Lung microvascular endothelial cell (primary cell): ENCODE results near the gene RGS16. TPM values are rescaled to one million over a fixed set of nuclear protein-coding genes. Genes with fewer than 3 reads are reported as not detected.

Experiments used
- DNase-seq, 2 donors: peaks; one replicate each; pipeline versions ENCODE4 v3.0.0 to v3.0.0-alpha.2; 2010; ENCODE audit warnings: low read depth in 2 of 2
- total RNA-seq: library from RNA; depleted of rRNA; stranded (reverse); fragments of >200 nt; gene quantifications from 2 replicates; pipeline ENCODE4 v1.2.1, GENCODE V29; 2014

Gene RGS16
- total RNA-seq, 1 donor from 2014 or later: 1.4 TPM

DNA sequence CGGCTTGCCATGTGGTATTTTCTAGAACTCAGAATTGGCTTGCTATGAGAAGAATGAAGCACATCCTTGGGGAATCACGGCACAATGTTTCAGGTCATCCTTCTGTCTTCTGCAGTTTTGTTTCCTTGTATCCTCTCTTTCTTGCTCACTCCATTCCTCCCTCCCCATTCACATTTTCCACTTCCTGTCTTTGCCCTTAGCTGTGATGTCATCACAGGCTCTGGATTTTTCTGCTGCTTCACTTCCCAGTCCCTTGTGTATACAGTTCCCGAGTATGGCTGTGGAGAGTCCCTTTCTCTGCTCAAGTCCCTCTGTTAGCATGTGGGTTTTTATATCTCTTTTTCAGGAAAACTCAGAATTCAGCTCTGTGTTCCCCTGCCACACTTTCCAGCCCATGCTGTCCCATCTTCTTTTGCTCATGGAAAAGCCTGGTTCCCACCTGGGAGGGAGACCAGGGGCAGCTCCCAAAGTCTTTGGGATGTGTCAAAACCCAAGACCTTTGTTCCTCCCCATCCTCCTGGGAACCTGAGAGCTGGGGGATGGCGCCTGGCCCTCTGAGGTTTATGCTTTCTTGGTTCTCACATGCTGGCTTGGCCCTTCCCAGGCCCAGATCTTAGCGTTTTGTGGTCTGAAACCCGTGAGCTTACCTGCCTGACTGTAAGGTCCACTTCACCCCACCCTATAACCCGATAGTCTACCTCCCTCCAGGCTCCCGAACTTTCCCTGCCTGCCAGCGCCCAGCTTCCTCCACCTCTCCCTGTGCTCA is 4.8 kb upstream of the RGS16 start:
- DNase-seq: peak in 1 of 2 donors; percentile 19

DNA sequence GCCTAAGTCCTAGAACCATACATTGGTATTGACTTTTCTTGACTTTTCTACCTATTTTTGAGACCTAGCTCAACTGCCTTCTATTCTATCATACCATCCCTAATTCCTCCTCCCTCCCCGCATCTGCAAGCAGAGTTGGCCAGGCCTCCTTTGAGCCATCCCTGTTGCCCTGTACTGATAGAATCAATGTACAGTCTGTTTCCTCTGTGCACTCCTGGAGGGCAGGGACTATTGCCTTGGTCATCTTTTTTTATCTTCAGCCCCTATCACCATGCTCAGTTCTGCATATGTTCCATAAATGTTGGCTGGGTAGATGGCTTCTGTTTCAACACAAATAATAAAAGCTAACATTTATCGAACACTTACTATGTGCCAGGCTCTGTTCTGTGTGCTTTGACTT is 4.0 kb upstream of the RGS16 start:
- no peak for DNase-seq

DNA sequence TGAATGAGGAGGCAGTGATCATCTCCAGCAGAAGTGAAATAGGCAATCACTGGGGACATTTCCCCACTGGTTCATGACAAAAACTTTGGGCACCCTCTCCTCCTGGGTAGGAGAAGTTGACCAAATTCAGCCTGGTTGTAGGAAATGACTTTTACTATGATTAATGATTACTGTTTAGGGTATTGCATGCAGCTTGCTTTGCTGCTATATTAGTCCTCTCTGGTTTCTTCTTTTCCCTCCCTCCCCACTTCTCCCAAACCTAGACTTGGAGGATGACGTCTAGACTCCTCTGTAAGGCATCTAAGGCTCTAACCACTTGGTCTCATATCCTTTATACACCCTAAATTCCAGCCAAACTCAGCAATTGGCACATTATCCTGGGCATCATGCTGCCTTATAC is 3.4 kb upstream of the RGS16 start:
- no peak for DNase-seq

DNA sequence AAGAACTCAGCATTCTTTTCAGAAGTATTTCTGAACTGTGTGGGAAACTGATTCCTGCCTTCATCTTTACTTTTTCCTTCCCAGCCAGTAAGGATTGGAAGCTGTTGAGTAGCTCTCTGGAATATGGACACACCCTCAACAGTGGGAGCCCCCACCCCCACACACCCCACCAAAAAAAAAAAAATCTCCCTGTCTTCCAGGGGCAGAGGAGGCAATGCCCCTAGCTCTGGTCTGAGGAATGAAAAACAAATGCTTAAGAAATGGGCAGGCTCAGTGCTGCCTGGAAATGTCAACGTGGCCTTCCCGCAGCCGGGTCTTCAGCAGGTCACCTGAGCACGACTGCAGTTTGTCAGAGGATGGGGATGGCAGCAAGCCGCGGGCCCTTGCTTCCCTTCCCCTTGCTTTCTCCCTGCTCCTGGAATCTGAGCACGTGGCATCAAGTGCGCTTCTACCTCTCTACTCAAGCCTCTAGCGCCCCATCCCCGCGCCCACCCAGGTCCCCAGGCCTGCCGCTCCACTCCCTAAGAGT is 479 bp downstream of the RGS16 start:
- no peak for DNase-seq

DNA sequence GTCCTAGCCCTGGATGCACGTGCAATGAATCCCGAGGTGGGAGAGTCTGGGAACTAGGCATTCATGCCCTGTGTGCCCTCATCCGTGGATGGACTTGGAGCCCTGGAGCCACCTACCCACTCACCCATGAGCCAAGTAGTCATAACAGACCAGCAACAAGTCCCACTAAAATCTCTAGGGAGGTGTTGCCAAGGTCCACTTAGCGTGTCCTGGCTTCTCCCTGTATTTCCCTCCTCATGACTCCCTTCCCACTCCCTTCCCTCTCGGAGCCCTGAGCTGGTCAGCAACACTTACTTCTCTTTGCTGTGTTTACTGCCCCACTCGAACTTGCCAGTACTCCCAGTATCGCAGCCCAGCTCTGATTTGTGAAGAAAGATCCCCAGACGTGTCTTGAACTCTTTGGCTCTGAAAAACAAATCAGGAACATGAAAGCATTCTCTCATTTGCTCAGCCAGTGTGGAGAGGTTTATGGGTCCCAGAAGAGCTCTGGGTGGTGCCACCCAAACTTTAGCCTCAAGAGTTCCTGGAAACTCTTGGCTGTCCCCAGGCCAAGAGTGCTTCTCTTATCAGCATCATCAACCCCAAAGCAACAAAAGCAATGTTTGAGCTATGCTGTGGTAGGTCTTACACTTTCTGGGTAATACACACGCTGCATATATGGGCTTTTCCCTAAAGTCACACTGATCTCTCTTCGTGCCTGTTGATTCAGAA is 1.1 kb downstream of the RGS16 start:
- no peak for DNase-seq

DNA sequence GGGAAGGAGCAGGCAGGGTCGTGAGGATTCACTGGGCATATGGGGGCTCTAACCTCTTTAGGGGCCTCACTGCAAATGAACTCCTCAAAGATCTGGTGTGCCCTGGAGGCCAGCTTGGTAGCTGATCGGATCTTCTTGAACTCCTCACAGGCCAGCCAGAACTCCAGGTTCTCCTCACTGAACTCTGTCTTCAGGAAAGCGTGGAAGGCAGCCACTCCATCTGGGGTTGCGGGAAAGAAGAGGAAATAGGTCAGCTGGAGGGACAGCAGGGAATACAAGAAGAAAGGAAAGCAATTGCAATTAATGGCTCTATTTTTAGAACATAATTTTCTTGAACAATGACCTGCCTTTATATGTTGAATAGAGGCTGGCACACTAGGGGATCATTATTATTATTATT is 2.3 kb downstream of the RGS16 start:
- no peak for DNase-seq

DNA sequence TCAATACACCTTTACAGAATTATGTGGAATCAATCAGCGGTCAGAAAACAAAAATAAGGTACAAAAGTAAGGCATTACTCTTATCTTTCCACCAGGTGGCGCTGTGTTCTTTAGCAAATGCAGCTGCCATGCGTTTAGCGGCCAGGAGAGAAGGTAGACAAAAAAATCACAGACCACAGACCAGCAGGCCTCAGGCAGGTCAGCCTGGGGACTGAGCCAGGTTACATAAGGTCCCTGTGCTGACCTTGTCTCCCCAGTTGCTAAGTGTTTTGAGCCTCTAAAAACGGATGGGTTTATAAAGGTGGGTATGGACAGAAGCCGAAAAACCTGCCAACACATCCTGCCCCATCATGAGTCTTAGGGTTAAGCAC is 2.8 kb downstream of the RGS16 start:
- DNase-seq: peak; percentile 81 to 88

DNA sequence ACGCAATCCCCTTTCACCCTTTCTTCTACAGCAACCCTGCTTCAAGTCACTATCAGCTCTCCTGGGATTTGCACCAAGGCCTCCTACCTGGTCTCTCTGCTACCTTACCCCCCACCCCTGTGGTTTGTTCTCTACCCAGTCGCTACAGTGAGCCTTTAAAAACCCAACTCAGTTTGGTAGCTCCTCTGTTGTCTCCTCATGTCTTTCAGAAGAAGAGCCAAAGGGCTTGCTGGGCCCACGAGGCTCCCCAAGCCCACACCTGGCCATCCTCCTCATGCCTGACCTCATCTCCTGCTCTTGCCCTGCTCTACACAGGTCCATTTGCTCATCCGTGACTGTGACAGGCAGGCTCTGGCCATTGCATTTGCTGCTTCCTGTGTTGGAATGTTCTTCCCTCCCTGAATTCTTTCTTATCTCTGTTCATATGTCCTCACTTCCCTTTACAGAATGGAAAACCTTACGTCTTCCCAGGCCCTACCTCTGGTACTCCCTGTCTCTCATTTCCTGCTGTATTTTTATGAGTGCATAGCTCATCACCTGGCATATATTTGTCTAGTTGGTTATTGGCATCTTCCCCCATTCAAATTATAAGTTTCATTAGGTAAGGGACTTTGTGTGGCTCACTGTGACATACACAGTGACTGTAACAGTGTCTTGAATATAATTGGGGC is 3.3 kb downstream of the RGS16 start:
- no peak for DNase-seq

DNA sequence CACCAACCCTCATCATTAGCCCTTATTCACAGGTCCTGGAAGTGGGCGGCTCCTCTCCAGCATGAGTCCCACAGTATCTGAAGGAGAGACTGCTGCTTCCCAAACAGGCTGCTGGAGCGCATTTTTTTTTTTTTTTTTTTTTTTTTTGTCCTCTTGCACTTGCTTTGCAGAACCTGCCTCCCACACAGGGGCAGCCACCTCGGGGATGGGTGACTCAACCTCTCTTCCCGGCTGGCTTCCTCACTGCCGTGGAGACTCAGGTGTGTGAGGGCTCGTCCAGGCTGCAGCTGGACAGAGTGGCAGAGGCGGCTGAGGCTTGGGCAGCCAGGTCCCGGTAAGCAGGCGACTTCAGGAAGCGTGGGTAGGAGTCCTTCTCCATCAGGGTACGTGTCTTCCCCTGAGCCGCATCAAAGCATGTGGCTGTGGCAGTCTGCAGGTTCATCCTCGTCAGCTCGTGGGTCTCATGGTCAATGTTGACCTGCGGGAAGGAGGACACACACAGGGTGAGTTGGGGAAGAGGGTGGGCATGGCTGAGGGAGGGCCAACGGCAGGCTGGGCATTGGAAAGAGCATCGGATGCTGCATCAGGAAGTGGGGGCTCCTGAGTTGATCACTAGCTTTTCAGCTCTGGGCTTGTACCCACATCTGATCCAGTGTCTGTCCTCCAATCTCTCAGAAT is 4.0 kb downstream of the RGS16 start:
- DNase-seq: no peak

DNA sequence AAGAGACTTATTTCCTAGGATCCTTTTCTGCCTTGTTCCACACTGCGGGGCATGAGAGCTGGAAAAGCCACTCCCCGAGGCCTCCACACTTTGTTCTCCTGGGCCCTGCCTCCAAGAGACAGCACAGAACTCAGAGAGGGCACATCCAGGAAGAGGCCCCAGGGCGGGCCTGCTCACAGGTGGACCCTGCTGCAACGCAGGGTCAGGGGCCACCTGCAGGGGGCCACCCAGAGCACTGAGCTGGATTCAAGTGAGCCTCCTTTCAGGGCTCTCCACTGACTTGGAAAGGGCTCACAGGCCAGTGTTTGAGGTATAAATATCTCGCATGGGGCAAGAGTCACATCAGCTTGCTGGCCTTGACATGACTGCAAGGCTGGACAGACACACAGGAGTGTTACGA is 4.8 kb downstream of the RGS16 start:
- DNase-seq: no peak

DNA sequence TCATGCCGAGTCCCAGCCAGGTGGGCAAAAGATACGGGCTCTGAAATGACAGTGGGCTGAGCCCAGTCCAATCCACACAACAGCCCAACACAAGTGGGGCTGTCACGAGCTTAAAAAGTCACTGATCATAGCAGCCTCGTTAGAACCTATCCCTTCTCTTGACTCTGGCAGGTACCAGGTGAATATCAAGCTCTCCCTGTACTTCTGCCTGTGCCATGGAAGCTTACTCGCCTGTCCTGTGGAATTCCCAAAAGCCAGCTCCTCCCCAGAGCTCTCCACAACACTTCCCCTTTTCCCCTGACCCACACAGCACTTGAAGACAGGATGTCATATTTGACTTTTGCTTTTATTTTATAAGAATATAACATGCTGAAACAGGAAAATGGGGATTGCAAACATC is 5.9 kb downstream of the RGS16 start:
- no peak for DNase-seq

DNA sequence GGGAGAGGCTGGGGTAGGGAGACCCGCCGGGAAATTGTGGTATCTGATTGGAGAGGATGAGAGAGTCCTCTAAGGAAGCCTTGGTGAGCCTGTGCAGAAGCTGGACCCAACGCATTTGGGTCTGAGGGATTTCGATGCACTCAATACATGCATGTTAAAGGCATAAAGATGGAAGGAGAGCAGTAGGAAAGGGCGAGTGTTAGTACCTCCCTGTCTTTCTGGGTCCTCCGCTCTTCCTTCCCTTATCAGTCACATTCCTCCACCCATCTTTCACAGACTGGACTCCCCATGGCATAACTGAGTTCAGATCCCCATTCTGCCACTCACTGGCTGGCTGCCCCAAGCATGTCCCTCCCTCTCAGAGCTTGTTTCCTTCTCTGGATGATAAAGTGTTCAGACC is 7.3 kb downstream of the RGS16 start:
- DNase-seq: no peak

DNA sequence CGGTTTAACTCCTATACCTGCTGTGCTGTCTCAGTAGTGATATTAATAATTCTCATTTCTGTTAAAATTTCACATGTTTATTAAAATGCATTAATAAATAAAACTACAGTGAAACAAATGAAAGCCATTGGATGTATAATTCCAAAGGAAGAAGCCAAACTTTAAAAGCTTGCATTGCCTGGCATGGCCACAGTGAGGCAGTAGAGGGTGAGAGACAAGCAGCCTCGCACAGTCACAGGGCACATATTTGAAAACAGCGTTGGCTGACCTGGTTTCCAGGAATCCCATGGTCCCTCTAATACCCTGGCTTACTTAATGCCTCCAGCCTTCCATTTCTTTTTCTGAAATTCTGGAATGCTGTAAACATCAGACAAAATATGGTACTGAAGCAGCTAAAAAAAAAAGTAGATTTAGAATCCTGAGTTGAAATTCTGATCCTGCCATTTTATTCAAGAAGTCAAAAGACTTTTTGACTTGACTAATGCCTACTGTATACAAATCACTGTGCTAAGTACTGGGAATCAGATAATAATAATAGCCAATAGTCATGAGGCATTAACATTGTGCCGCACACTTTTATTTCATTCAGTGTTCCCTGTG is 8.4 kb downstream of the RGS16 start:
- peak; percentile 66 to 79 for DNase-seq

DNA sequence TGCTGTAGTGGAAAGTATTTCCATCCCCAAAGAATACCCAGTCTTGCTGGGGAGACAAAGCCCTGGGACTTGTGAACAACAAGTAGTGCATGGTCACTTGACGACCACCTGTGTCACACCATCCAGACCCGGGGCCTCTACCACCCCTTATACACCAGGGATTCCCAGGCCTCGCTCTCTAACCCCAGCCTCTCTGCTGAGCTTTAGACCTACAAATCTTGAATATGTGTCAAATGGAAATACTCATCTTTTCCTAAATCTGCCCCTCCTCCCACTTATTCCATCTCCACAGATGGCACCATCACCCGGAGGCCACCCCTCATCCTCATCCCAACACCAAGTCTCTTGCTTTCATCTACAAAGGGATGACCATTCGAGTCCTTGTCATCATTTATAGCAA is 14.3 kb downstream of the RGS16 start:
- no peak for DNase-seq

DNA sequence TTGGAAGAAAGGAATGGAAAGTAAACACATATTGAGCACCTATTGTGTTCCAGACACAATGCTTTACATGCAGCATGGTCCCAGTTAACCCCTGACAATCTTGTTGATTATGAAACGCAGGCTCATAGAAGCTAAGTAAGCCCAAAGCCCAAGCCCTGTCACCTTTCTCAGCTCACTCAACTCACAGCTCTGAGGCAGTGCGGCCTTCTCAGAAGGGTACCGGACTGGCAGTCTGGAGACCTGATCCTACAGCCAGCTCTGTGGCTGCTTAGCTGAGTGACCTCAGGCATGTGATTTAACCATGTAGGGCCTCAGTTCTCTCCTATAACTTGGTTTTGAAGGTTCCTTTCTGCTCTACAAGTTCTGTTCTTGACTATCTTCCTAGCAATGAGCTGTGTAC is 14.7 kb downstream of the RGS16 start:
- DNase-seq: no peak

DNA sequence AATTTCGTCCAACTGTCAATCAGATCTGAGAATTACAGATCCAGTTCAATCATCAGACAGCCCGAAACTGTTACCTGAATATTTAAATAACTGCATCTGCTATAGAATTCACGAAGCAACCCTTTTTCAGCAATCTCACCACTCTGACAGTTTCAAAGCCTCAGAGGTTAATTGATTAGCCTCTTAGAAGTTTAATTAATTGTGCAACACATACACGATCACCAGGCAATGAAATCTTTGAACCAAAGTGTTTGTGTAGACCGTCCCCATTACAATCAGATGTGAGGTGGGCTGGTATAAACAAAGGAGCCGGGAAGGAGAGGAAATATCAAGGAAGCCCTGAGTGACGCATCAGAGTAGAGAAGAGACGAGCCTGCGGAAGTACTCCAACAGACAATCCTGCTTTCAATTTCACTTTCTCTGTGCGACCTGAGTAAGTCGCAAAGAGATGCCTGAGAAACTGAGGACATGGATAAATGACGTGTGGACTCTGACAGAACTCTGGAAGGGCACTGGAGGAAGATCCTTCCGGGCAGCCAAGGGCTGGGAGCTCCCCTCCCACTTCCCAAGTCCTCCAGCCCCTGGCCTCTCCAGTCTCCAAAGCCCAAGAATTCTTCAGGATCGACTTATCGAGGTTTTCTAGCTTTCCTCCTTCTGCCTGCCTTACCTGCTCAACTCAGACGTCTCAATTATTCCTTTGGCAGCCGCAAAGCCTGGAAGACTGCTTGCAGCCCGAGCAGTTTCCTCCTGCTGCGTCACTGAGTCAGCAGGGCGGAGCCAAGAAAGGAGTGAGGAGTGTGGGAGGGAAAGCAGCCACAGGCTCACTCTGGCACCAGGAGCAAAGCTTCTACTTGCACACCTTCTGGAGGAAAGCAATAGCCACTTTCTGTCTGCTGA is 15.4 kb downstream of the RGS16 start, which contains the start of gene RNASEL:
TSS of gene RNASEL (minus strand) at position 757 of the 897 bp plus-strand sequence. CDS start 2,450 bp downstream, outside the sequence.
- DNase-seq: peak; percentile 53 to 78

DNA sequence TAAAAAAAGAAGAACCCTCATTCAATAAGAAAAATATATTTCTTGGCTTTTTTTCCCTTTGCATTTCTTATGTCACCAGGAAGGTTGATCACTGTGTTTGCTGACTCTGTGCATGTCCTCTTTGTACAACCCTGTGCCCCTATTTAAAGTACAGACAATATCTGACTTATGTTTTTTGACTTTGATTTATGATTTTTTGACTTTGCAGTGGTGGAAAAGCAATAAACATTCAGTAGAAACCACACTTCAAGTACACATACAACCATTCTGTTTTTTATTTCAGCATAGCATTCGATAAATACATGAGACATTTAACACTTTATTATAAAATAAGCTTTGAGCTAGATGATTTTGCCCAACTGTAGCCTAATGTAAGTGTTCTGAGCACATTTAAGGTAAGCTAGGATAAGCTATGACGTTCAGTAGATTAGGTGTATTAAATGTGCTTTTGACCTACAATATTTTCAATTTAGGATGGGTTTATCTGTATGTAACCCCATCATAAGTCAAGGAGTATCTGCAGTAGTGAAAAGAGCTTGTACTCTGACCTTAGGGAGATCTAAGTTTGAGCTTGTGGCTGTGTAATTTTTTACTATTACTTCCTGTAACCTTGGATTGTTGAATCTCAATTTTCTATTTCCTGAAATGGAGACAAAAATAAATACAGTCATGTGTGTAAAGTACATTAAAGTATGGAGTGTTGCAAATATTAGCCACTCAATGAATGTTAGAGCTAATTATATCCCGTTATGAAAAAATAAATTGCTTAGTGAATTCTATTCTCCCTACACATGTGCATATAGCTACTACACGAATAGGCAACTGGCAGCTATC is 16.3 kb downstream of the RGS16 start:
- no peak for DNase-seq

DNA sequence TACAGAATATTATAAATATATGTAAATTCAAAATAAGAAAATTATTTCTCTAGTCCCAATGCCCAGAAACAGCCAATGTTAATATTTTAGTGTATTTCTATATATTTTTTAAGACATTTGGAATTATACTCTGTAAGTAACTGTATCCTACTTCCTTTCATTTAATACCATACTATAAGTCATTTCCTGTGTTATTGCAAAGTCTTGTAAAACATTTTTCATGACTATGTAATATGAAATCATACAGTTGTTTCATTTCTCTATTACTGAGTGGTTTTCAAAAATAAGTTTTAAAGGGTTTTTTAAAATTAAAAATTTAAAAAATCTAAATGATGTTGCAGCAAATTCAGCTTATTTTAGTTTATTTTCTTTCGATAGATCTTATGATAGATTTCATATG is 17.1 kb downstream of the RGS16 start:
- no peak for DNase-seq

DNA sequence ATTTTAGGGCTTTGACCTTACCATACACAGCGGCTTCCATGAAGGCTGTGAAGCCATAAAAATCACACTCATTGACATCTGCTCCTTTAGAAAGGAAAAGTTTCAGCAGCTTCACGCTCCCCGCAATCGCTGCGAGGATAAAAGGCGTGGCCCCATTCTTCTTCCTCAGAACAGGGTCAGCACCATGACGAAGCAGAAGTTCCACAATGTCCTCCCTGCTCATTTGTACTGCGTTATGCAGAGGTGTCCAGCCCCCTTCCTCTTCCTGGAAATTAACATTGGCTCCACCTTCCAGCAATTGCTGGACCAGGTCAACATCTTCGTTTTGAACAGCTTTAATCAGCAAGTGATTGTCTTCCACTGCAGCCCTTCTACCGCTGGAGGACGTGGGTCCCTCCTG is 17.8 kb downstream of the RGS16 start:
- DNase-seq: no peak
